K562 (cell line): Measurements from ENCODE around the gene HMBS. TPM values are rescaled to one million over a fixed set of nuclear protein-coding genes. Genes with fewer than 3 reads are reported as not detected.

Experiments used
- ATF1 ChIP-seq, 2 experiments: fragments of 450-650 bp in 1 of 2; IDR thresholded peaks; 2 replicates each; pipeline ENCODE4 v1.6.1; 2016; ENCODE audit warnings: missing compliant biosample characterization in 1 of 2, missing genetic modification characterization in 1 of 2
- BRD9 ChIP-seq: fragments of 450-650 bp; IDR thresholded peaks from 2 replicates; pipeline ENCODE4 v1.6.1; 2018; ENCODE audit warnings: low read depth; ENCODE audit not compliant: partially characterized antibody
- CBFA2T3 ChIP-seq: fragments of 450-650 bp; IDR thresholded peaks from 2 replicates; pipeline ENCODE4 v1.6.1; 2017
- CBX3 ChIP-seq, 2 experiments: IDR thresholded peaks; 1 replicate in 1 of 2; 2 replicates in 1 of 2; pipeline ENCODE4 v1.6.1; 2012; ENCODE audit warnings: inconsistent platforms in 2 of 2, low read length in 2 of 2, borderline replicate concordance in 1 of 2, control low read depth in 1 of 2
- ESRRA ChIP-seq: fragments of 450-650 bp; IDR thresholded peaks from 2 replicates; pipeline ENCODE4 v1.6.1; 2014; ENCODE audit warnings: low read depth, mild to moderate bottlenecking, moderate library complexity, borderline replicate concordance
- FOXA3 ChIP-seq, 2 experiments: fragments of 450-650 bp in 1 of 2; sonication (generic) in 1 of 2; formaldehyde crosslinking; IDR thresholded peaks in 1 of 2; conservative IDR thresholded peaks in 1 of 2; 2 replicates each; pipeline versions ENCODE4 v1.4.0 to v1.8.0; 2020 to 2022; ENCODE audit warnings: mild to moderate bottlenecking in 2 of 2, missing genetic modification reagents in 1 of 2
- GTF2B ChIP-seq: IDR thresholded peaks from 2 replicates; pipeline ENCODE4 v1.6.1; 2011; ENCODE audit not compliant: insufficient read length; ENCODE audit errors: extremely low read depth
- GTF2F1 ChIP-seq: IDR thresholded peaks from 2 replicates; pipeline ENCODE4 v1.6.1; 2011; ENCODE audit warnings: low read depth, low read length, improper control_type of control experiment
- HNRNPUL1 ChIP-seq: fragments of 200-400 bp; formaldehyde crosslinking; IDR thresholded peaks from 2 replicates; pipeline ENCODE4 v1.6.1; 2017; ENCODE audit warnings: low read length
- JUND ChIP-seq, 2 experiments: IDR thresholded peaks; 2 replicates in 1 of 2; 3 replicates in 1 of 2; pipeline ENCODE4 v1.6.1; 2011; ENCODE audit warnings: borderline replicate concordance in 2 of 2, low read depth in 2 of 2, low read length in 2 of 2, improper control_type of control experiment in 1 of 2, missing biosample characterization in 1 of 2, missing genetic modification characterization in 1 of 2, missing genetic modification reagents in 1 of 2
- MBD2 ChIP-seq: sonication (generic); IDR thresholded peaks from 2 replicates; pipeline ENCODE4 v1.6.1; 2016; ENCODE audit warnings: low read depth, borderline replicate concordance
- MCM2 ChIP-seq: fragments of 450-650 bp; IDR thresholded peaks from 2 replicates; pipeline ENCODE4 v1.6.1; 2017; ENCODE audit warnings: low read depth, mild to moderate bottlenecking
- MED1 ChIP-seq: sonication (generic); formaldehyde crosslinking; IDR thresholded peaks from 2 replicates; pipeline ENCODE4 v1.8.1; 2023; ENCODE audit warnings: missing genetic modification reagents, borderline replicate concordance
- NBN ChIP-seq: fragments of 450-650 bp; IDR thresholded peaks from 2 replicates; pipeline ENCODE4 v1.6.1; 2016; ENCODE audit warnings: low read depth, mild to moderate bottlenecking
- PHTF2 ChIP-seq: fragments of 250-450 bp; sonication (Bioruptor Pico); IDR thresholded peaks from 2 replicates; pipeline ENCODE4 v1.5.0; 2021; ENCODE audit warnings: mild to moderate bottlenecking
- POLR2B ChIP-seq: fragments of 450-650 bp; IDR thresholded peaks from 2 replicates; pipeline ENCODE4 v1.6.1; 2018; ENCODE audit warnings: low read depth; ENCODE audit not compliant: partially characterized antibody
- RBM22 ChIP-seq: fragments of 200-400 bp; formaldehyde crosslinking; IDR thresholded peaks from 2 replicates; pipeline ENCODE4 v1.6.1; 2018; ENCODE audit warnings: low read length, low read depth; ENCODE audit not compliant: poor library complexity, severe bottlenecking
- TARDBP ChIP-seq: fragments of 450-650 bp; IDR thresholded peaks from 2 replicates; pipeline ENCODE4 v1.6.1; 2016
- TCF15 ChIP-seq: fragments of 250-450 bp; sonication (Bioruptor Pico); IDR thresholded peaks from 2 replicates; pipeline ENCODE4 v1.8.0; 2022; ENCODE audit warnings: moderate library complexity, mild to moderate bottlenecking, inconsistent platforms
- ZNF707 ChIP-seq: fragments of 250-450 bp; sonication (Bioruptor Pico); conservative IDR thresholded peaks from 2 replicates; pipeline ENCODE4 v1.8.0; 2022; ENCODE audit warnings: inconsistent platforms, mild to moderate bottlenecking, moderate library complexity
- ZNF764 ChIP-seq: fragments of 250-450 bp; sonication (Bioruptor Pico); IDR thresholded peaks from 2 replicates; pipeline ENCODE4 v1.4.0; 2020; ENCODE audit warnings: low read depth, mild to moderate bottlenecking, moderate library complexity
- polyA plus RNA-seq, 8 experiments: library from polyadenylated mRNA; depleted of rRNA in 4 of 8; stranded (reverse) in 5 of 8; unstranded in 3 of 8; fragments of >200 nt; fragmentation: Nextera tagmentation in 2 of 8; fragmentation: Illumina TruSeq in 1 of 8; extraction: Ambion mirVana in 2 of 8; extraction: Trizol in 1 of 8; gene quantifications; 2 replicates each; pipeline versions ENCODE4 v1.2.1 to v1.2.3, GENCODE V29; 2011 to 2014; ENCODE audit warnings: inconsistent platforms in 1 of 8, missing spikeins in 1 of 8
- total RNA-seq, 7 experiments: library from RNA; depleted of rRNA in 6 of 7; stranded (reverse); fragments of >200 nt in 6 of 7; fragmentation: Illumina TruSeq in 2 of 7; extraction: Trizol in 2 of 7; gene quantifications; 2 replicates each; pipeline versions ENCODE4 v1.2.1 to v1.2.3, GENCODE V29; 2011 to 2021; ENCODE audit warnings: low replicate concordance in 1 of 7
- TF ChIP-seq, protein P1 (sequence below), 2 experiments: fragments of 450-650 bp; IDR thresholded peaks; 2 replicates each; pipeline ENCODE4 v1.6.1; 2016
- TF ChIP-seq, protein P2 (sequence below): sonication (generic); formaldehyde crosslinking; IDR thresholded peaks from 2 replicates; pipeline ENCODE4 v1.8.0; 2022; ENCODE audit warnings: mild to moderate bottlenecking, missing genetic modification reagents, borderline replicate concordance

The HMBS gene
- total and polyA plus RNA-seq, 9 of the 15 experiments (the other 6 are each of a cell fraction or from before 2014, with no cell fraction given) = 56.9 to 385 (median 286) TPM

DNA sequence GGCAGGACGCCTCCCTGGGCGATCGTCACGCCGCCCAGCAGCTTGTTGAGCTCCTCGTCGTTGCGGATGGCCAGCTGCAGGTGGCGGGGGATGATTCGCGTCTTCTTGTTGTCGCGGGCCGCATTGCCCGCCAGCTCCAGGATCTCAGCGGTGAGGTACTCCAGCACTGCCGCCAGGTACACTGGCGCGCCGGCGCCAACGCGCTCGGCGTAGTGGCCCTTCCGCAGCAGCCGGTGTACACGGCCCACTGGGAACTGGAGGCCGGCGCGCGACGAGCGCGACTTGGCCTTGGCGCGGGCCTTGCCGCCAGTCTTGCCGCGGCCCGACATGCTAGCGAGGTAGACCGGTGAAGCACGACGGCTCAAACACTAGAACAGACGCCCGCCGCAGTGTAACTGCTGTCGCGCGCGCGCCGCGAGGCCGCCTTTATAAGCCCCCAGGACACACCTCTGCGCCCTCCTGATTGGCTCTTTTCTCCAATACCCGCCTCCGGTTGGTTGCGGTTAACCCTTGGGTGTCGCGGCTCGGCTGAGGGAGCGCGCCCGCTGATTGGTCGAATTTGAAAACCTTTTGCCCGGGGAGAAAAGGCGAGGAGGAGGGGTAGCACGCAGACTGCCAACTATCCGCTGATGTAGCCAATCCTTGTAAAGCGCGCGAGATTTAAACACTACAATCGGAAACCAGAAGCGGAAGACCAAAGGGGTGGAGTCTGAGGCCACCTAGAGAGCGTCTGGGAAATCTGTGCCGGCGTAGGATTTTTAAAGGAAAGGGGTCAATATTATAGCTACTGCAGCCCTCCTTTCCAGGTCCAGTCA, 10.6 kb downstream of the HMBS start (continued):
- TF ChIP-seq, protein P1, sequence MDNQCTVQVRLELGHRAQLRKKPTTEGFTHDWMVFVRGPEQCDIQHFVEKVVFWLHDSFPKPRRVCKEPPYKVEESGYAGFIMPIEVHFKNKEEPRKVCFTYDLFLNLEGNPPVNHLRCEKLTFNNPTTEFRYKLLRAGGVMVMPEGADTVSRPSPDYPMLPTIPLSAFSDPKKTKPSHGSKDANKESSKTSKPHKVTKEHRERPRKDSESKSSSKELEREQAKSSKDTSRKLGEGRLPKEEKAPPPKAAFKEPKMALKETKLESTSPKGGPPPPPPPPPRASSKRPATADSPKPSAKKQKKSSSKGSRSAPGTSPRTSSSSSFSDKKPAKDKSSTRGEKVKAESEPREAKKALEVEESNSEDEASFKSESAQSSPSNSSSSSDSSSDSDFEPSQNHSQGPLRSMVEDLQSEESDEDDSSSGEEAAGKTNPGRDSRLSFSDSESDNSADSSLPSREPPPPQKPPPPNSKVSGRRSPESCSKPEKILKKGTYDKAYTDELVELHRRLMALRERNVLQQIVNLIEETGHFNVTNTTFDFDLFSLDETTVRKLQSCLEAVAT (IDR thresholded peaks at IDR 0.05) = peak; percentile 79 to 86
- TF ChIP-seq NBN (peak; percentile 30; the same call in 1 of the 2 replicates), ZNF707 (CRISPR knock-in tag) (no peak), ZNF764 (CRISPR knock-in tag) (no peak), GTF2F1 (peak; percentile 99), MED1 (no peak), TCF15 (no peak), FOXA3 (CRISPR knock-in tag; conservative IDR thresholded peaks at IDR 0.05 in 1 of 2, IDR thresholded peaks at IDR 0.05 in 1 of 2) (peak in 1 of 2 experiments; percentile 35; a peak in 1 of 4 replicates), JUND (IDR thresholded peaks at IDR 0.05; ENCODE audit: borderline replicate concordance, low read depth, low read length) (peak; percentile 3; the same call in 1 of the 2 replicates), JUND (tag; IDR thresholded peaks at IDR 0.05; ENCODE audit: borderline replicate concordance, low read depth, low read length) (no peak; the same call in 2 of the 3 replicates), BRD9 (peak; percentile 75), CBFA2T3 (peak; percentile 41), ATF1 (CRISPR knock-in tag; IDR thresholded peaks at IDR 0.05) (no peak), ATF1 (tag; IDR thresholded peaks at IDR 0.05) (peak; percentile 90), MCM2 (no peak), CBX3 (IDR thresholded peaks at IDR 0.05; ENCODE audit: borderline replicate concordance in 1 of 2, low read length in 2 of 2) (no peak; a peak in 1 of 3 replicates), MBD2 (peak; percentile 91), HNRNPUL1 (no peak), TARDBP (peak; percentile 77; the same call in 1 of the 2 replicates), ESRRA (peak; percentile 97; the same call in 1 of the 2 replicates), GTF2B (peak; percentile 96), PHTF2 (peak; percentile 12; the same call in 1 of the 2 replicates), POLR2B (peak; percentile 100), RBM22 (peak; percentile 99)
- TF ChIP-seq, protein P2, sequence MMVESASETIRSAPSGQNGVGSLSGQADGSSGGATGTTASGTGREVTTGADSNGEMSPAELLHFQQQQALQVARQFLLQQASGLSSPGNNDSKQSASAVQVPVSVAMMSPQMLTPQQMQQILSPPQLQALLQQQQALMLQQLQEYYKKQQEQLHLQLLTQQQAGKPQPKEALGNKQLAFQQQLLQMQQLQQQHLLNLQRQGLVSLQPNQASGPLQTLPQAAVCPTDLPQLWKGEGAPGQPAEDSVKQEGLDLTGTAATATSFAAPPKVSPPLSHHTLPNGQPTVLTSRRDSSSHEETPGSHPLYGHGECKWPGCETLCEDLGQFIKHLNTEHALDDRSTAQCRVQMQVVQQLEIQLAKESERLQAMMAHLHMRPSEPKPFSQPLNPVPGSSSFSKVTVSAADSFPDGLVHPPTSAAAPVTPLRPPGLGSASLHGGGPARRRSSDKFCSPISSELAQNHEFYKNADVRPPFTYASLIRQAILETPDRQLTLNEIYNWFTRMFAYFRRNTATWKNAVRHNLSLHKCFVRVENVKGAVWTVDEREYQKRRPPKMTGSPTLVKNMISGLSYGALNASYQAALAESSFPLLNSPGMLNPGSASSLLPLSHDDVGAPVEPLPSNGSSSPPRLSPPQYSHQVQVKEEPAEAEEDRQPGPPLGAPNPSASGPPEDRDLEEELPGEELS (CRISPR knock-in tag) = peak; percentile 64; the same call in 1 of the 2 replicates
